ENCODE measurements around the gene TNIK. TPM values are rescaled to one million over a fixed set of nuclear protein-coding genes. Genes with fewer than 3 reads are reported as not detected.

TNIK gene
- total and polyA plus RNA-seq, 4 donors: 3.7 to 9.8 (median 5.2) TPM

DNA sequence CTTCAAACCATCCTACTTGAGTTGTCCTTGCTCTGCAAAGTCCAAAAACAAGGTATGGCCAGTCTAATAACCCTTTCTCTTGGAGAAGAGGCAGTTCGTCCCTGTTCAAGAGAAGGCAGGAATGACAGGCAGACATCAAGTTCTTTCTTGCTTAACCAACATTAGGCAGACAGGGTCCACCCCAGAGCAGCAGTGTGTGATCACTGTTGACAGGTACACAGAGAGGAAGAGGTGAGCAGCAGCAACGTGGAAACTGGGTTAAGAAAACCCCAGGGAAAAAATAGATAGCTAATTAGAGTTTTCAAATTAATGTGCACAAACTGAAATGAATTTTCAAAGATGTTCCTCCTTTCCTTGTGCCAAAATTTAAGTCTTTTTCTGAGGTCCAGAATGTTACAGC is 48.2 kb downstream of the TNIK start:
- TF ChIP-seq HNF4G (IDR thresholded peaks at IDR 0.05): no peak
- TF ChIP-seq, protein P1, sequence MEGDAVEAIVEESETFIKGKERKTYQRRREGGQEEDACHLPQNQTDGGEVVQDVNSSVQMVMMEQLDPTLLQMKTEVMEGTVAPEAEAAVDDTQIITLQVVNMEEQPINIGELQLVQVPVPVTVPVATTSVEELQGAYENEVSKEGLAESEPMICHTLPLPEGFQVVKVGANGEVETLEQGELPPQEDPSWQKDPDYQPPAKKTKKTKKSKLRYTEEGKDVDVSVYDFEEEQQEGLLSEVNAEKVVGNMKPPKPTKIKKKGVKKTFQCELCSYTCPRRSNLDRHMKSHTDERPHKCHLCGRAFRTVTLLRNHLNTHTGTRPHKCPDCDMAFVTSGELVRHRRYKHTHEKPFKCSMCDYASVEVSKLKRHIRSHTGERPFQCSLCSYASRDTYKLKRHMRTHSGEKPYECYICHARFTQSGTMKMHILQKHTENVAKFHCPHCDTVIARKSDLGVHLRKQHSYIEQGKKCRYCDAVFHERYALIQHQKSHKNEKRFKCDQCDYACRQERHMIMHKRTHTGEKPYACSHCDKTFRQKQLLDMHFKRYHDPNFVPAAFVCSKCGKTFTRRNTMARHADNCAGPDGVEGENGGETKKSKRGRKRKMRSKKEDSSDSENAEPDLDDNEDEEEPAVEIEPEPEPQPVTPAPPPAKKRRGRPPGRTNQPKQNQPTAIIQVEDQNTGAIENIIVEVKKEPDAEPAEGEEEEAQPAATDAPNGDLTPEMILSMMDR (IDR thresholded peaks at IDR 0.05; ENCODE audit: low read depth, low read length, missing input control): no peak
- no peak for TF ChIP-seq FOXA1 (IDR thresholded peaks at IDR 0.05)
- no peak for TF ChIP-seq GABPA (IDR thresholded peaks at IDR 0.05 in 1 of 2, conservative IDR thresholded peaks at IDR 0.05 in 1 of 2)
- no peak for TF ChIP-seq YY1 (IDR thresholded peaks at IDR 0.05)
- TF ChIP-seq, protein P2, sequence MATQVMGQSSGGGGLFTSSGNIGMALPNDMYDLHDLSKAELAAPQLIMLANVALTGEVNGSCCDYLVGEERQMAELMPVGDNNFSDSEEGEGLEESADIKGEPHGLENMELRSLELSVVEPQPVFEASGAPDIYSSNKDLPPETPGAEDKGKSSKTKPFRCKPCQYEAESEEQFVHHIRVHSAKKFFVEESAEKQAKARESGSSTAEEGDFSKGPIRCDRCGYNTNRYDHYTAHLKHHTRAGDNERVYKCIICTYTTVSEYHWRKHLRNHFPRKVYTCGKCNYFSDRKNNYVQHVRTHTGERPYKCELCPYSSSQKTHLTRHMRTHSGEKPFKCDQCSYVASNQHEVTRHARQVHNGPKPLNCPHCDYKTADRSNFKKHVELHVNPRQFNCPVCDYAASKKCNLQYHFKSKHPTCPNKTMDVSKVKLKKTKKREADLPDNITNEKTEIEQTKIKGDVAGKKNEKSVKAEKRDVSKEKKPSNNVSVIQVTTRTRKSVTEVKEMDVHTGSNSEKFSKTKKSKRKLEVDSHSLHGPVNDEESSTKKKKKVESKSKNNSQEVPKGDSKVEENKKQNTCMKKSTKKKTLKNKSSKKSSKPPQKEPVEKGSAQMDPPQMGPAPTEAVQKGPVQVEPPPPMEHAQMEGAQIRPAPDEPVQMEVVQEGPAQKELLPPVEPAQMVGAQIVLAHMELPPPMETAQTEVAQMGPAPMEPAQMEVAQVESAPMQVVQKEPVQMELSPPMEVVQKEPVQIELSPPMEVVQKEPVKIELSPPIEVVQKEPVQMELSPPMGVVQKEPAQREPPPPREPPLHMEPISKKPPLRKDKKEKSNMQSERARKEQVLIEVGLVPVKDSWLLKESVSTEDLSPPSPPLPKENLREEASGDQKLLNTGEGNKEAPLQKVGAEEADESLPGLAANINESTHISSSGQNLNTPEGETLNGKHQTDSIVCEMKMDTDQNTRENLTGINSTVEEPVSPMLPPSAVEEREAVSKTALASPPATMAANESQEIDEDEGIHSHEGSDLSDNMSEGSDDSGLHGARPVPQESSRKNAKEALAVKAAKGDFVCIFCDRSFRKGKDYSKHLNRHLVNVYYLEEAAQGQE (IDR thresholded peaks at IDR 0.05): no peak
- no peak for TF ChIP-seq NR2F2 (IDR thresholded peaks at IDR 0.05)
- TF ChIP-seq, protein P3, sequence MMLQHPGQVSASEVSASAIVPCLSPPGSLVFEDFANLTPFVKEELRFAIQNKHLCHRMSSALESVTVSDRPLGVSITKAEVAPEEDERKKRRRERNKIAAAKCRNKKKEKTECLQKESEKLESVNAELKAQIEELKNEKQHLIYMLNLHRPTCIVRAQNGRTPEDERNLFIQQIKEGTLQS (IDR thresholded peaks at IDR 0.05): no peak
- no peak for TF ChIP-seq RXRA (IDR thresholded peaks at IDR 0.05)
- TF ChIP-seq, protein P4, sequence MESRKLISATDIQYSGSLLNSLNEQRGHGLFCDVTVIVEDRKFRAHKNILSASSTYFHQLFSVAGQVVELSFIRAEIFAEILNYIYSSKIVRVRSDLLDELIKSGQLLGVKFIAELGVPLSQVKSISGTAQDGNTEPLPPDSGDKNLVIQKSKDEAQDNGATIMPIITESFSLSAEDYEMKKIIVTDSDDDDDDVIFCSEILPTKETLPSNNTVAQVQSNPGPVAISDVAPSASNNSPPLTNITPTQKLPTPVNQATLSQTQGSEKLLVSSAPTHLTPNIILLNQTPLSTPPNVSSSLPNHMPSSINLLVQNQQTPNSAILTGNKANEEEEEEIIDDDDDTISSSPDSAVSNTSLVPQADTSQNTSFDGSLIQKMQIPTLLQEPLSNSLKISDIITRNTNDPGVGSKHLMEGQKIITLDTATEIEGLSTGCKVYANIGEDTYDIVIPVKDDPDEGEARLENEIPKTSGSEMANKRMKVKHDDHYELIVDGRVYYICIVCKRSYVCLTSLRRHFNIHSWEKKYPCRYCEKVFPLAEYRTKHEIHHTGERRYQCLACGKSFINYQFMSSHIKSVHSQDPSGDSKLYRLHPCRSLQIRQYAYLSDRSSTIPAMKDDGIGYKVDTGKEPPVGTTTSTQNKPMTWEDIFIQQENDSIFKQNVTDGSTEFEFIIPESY (IDR thresholded peaks at IDR 0.05): no peak
- TF ChIP-seq, protein P5, sequence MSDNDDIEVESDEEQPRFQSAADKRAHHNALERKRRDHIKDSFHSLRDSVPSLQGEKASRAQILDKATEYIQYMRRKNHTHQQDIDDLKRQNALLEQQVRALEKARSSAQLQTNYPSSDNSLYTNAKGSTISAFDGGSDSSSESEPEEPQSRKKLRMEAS (IDR thresholded peaks at IDR 0.05): no peak
- H3K9me3 ChIP-seq (ENCODE audit: control insufficient read depth in 4 of 4, low read length in 3 of 4): no peaks in the 10 kb centered on the region
- 67% methylated on average over 2 of the region's 2 CpGs for WGBS
- no peak overlapping the region for H3K9ac ChIP-seq (ENCODE audit: low read depth in 1 of 2, low read length in 2 of 2)
- no peak overlapping the region for H3K4me3 ChIP-seq (ENCODE audit: low read depth in 1 of 3, low read length in 3 of 3)
- H3K27ac ChIP-seq (ENCODE audit: low read depth in 1 of 2, low read length in 2 of 2): no peak overlapping the region
- no peaks in the 10 kb centered on the region for H3K36me3 ChIP-seq (ENCODE audit: control insufficient read depth in 4 of 4, insufficient read depth in 3 of 4, low read depth in 1 of 4, low read length in 3 of 4)
- H3K4me1 ChIP-seq (ENCODE audit: control insufficient read depth in 4 of 4, insufficient read depth in 4 of 4, low read length in 3 of 4): no peaks in the 10 kb centered on the region
- H3K27me3 ChIP-seq (ENCODE audit: control insufficient read depth in 4 of 4, insufficient read depth in 4 of 4, low read length in 3 of 4): no peaks in the 10 kb centered on the region
- DNase-seq (ENCODE audit: low spot score): no peak

DNA sequence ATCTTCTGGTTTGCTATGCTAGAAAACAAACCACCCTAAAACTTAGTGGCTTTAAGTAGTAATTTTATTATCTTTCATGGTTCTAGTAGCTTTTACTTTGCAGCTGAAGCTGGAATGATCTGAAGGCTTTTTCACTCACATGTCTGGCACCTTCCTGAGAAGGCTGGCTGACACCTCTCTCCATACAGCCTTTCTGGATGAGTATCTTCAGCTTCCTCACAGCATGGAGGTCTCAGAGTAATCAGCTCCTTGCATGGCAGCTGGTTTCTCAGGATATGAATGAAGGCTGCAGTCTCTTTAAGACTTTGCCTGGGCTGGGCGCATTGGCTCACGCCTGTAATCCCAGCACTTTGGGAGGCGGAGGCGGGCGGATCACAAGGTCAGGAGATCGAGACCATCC is 50.0 kb downstream of the TNIK start:
- TF ChIP-seq HNF4G (IDR thresholded peaks at IDR 0.05) (no peak), RAD21 (IDR thresholded peaks at IDR 0.05) (no peak), TAF1 (conservative IDR thresholded peaks at IDR 0.05) (no peak), SP1 (IDR thresholded peaks at IDR 0.05) (no peak), HNF4A (conservative IDR thresholded peaks at IDR 0.05) (no peak), FOXA2 (IDR thresholded peaks at IDR 0.05) (no peak), JUND (IDR thresholded peaks at IDR 0.05) (no peak), FOXA1 (IDR thresholded peaks at IDR 0.05) (no peak)
- TF ChIP-seq, protein P3 (IDR thresholded peaks at IDR 0.05): no peak
- TF ChIP-seq, protein P4 (IDR thresholded peaks at IDR 0.05): no peak
- TF ChIP-seq, protein P2 (IDR thresholded peaks at IDR 0.05): no peak
- H3K4me3 ChIP-seq (ENCODE audit: low read depth in 1 of 3, low read length in 3 of 3): no peak overlapping the region
- no peaks in the 10 kb centered on the region for H3K9me3 ChIP-seq (ENCODE audit: control insufficient read depth in 4 of 4, low read length in 3 of 4)
- no peaks in the 10 kb centered on the region for H3K36me3 ChIP-seq (ENCODE audit: control insufficient read depth in 4 of 4, insufficient read depth in 3 of 4, low read depth in 1 of 4, low read length in 3 of 4)
- H3K9ac ChIP-seq (ENCODE audit: low read depth in 1 of 2, low read length in 2 of 2): no peak overlapping the region
- no peak for DNase-seq (ENCODE audit: low spot score)
- H3K4me1 ChIP-seq (ENCODE audit: control insufficient read depth in 4 of 4, insufficient read depth in 4 of 4, low read length in 3 of 4): no peaks in the 10 kb centered on the region
- no peaks in the 10 kb centered on the region for H3K27me3 ChIP-seq (ENCODE audit: control insufficient read depth in 4 of 4, insufficient read depth in 4 of 4, low read length in 3 of 4)
- WGBS: 98% methylated on average over 6 of the region's 6 CpGs
- H3K27ac ChIP-seq (ENCODE audit: low read depth in 1 of 2, low read length in 2 of 2): no peak overlapping the region
